ENCODE results near the gene DNM3. TPM values are rescaled to one million over a fixed set of nuclear protein-coding genes. Genes with fewer than 3 reads are reported as not detected.

The DNM3 gene
- total and polyA plus RNA-seq, 10 of the 15 experiments (the other 5 are each of a cell fraction or from before 2014, with no cell fraction given) = 0.03 to 1.5 (median 0.08) TPM; not detected in 3

DNA sequence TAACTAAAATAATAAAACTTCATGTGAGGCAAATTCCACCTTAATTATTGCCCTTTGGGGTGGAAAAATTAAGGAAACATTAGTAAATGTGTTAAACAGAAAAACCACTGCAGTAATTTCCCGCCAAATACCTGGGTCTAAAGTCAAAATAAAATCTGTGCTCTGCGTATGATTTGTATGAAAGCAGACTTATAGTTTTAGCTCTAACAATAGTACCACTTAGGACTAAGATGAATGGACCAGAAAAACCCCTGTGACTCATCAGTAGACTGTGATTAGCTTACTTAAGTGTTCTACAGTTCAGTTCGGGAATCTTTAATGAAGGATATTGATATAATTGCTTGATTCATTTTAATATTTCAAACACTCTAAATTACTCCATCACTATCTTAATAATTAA lies 555.9 kb downstream of the DNM3 start (continued):
- TF ChIP-seq, protein P1, sequence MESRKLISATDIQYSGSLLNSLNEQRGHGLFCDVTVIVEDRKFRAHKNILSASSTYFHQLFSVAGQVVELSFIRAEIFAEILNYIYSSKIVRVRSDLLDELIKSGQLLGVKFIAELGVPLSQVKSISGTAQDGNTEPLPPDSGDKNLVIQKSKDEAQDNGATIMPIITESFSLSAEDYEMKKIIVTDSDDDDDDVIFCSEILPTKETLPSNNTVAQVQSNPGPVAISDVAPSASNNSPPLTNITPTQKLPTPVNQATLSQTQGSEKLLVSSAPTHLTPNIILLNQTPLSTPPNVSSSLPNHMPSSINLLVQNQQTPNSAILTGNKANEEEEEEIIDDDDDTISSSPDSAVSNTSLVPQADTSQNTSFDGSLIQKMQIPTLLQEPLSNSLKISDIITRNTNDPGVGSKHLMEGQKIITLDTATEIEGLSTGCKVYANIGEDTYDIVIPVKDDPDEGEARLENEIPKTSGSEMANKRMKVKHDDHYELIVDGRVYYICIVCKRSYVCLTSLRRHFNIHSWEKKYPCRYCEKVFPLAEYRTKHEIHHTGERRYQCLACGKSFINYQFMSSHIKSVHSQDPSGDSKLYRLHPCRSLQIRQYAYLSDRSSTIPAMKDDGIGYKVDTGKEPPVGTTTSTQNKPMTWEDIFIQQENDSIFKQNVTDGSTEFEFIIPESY (IDR thresholded peaks at IDR 0.05) = no peak
- TF ChIP-seq IKZF2 (IDR thresholded peaks at IDR 0.05) (peak; percentile 43 to 68; a peak in 3 of 4 replicates), BACH1 (IDR thresholded peaks at IDR 0.05; ENCODE audit: borderline replicate concordance) (no peak), SREBF1 (IDR thresholded peaks at IDR 0.05; ENCODE audit: low read length) (no peak), IKZF1 (conservative IDR thresholded peaks at IDR 0.05) (0 out of 2 replicates have a peak, but pooled peaks have one; percentile 34), MXI1 (IDR thresholded peaks at IDR 0.05; ENCODE audit: low read depth, low read length) (no peak), JUND (IDR thresholded peaks at IDR 0.05; ENCODE audit: low read depth, low read length) (0 out of 2 replicates have a peak, but pooled peaks have one; percentile 20), YY1 (IDR thresholded peaks at IDR 0.05; ENCODE audit: low read depth, low read length) (no peak), MYC (IDR thresholded peaks at IDR 0.05; ENCODE audit: insufficient read depth, insufficient read length, insufficient replicate concordance, low read length, severe bottlenecking) (no peak), MTA3 (IDR thresholded peaks at IDR 0.05; ENCODE audit: borderline replicate concordance, low read length) (0 out of 2 replicates have a peak, but pooled peaks have one; percentile 68), ZNF217 (IDR thresholded peaks at IDR 0.05) (peak; percentile 53; the same call in 1 of the 2 replicates), ZBED1 (IDR thresholded peaks at IDR 0.05; ENCODE audit: borderline replicate concordance) (no peak), GABPA (IDR thresholded peaks at IDR 0.05; ENCODE audit: low read depth) (0 out of 2 replicates have a peak, but pooled peaks have one; percentile 20), HDAC6 (IDR thresholded peaks at IDR 0.05; ENCODE audit: unreplicated experiment) (no peak)
- TF ChIP-seq, protein P2, sequence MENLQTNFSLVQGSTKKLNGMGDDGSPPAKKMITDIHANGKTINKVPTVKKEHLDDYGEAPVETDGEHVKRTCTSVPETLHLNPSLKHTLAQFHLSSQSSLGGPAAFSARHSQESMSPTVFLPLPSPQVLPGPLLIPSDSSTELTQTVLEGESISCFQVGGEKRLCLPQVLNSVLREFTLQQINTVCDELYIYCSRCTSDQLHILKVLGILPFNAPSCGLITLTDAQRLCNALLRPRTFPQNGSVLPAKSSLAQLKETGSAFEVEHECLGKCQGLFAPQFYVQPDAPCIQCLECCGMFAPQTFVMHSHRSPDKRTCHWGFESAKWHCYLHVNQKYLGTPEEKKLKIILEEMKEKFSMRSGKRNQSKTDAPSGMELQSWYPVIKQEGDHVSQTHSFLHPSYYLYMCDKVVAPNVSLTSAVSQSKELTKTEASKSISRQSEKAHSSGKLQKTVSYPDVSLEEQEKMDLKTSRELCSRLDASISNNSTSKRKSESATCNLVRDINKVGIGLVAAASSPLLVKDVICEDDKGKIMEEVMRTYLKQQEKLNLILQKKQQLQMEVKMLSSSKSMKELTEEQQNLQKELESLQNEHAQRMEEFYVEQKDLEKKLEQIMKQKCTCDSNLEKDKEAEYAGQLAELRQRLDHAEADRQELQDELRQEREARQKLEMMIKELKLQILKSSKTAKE (IDR thresholded peaks at IDR 0.05; ENCODE audit: low read depth, poor library complexity, severe bottlenecking) = peak; percentile 77
- TF ChIP-seq, protein P3, sequence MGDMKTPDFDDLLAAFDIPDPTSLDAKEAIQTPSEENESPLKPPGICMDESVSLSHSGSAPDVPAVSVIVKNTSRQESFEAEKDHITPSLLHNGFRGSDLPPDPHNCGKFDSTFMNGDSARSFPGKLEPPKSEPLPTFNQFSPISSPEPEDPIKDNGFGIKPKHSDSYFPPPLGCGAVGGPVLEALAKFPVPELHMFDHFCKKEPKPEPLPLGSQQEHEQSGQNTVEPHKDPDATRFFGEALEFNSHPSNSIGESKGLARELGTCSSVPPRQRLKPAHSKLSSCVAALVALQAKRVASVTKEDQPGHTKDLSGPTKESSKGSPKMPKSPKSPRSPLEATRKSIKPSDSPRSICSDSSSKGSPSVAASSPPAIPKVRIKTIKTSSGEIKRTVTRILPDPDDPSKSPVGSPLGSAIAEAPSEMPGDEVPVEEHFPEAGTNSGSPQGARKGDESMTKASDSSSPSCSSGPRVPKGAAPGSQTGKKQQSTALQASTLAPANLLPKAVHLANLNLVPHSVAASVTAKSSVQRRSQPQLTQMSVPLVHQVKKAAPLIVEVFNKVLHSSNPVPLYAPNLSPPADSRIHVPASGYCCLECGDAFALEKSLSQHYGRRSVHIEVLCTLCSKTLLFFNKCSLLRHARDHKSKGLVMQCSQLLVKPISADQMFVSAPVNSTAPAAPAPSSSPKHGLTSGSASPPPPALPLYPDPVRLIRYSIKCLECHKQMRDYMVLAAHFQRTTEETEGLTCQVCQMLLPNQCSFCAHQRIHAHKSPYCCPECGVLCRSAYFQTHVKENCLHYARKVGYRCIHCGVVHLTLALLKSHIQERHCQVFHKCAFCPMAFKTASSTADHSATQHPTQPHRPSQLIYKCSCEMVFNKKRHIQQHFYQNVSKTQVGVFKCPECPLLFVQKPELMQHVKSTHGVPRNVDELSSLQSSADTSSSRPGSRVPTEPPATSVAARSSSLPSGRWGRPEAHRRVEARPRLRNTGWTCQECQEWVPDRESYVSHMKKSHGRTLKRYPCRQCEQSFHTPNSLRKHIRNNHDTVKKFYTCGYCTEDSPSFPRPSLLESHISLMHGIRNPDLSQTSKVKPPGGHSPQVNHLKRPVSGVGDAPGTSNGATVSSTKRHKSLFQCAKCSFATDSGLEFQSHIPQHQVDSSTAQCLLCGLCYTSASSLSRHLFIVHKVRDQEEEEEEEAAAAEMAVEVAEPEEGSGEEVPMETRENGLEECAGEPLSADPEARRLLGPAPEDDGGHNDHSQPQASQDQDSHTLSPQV (IDR thresholded peaks at IDR 0.05) = no peak
- TF ChIP-seq, protein P4, sequence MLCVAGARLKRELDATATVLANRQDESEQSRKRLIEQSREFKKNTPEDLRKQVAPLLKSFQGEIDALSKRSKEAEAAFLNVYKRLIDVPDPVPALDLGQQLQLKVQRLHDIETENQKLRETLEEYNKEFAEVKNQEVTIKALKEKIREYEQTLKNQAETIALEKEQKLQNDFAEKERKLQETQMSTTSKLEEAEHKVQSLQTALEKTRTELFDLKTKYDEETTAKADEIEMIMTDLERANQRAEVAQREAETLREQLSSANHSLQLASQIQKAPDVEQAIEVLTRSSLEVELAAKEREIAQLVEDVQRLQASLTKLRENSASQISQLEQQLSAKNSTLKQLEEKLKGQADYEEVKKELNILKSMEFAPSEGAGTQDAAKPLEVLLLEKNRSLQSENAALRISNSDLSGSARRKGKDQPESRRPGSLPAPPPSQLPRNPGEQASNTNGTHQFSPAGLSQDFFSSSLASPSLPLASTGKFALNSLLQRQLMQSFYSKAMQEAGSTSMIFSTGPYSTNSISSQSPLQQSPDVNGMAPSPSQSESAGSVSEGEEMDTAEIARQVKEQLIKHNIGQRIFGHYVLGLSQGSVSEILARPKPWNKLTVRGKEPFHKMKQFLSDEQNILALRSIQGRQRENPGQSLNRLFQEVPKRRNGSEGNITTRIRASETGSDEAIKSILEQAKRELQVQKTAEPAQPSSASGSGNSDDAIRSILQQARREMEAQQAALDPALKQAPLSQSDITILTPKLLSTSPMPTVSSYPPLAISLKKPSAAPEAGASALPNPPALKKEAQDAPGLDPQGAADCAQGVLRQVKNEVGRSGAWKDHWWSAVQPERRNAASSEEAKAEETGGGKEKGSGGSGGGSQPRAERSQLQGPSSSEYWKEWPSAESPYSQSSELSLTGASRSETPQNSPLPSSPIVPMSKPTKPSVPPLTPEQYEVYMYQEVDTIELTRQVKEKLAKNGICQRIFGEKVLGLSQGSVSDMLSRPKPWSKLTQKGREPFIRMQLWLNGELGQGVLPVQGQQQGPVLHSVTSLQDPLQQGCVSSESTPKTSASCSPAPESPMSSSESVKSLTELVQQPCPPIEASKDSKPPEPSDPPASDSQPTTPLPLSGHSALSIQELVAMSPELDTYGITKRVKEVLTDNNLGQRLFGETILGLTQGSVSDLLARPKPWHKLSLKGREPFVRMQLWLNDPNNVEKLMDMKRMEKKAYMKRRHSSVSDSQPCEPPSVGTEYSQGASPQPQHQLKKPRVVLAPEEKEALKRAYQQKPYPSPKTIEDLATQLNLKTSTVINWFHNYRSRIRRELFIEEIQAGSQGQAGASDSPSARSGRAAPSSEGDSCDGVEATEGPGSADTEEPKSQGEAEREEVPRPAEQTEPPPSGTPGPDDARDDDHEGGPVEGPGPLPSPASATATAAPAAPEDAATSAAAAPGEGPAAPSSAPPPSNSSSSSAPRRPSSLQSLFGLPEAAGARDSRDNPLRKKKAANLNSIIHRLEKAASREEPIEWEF (IDR thresholded peaks at IDR 0.05; ENCODE audit: insufficient replicate concordance, low read depth, low read length) = no peak

Data from GM12878 (cell line).